Measurements from ENCODE around the gene SERHL2.

DNA sequence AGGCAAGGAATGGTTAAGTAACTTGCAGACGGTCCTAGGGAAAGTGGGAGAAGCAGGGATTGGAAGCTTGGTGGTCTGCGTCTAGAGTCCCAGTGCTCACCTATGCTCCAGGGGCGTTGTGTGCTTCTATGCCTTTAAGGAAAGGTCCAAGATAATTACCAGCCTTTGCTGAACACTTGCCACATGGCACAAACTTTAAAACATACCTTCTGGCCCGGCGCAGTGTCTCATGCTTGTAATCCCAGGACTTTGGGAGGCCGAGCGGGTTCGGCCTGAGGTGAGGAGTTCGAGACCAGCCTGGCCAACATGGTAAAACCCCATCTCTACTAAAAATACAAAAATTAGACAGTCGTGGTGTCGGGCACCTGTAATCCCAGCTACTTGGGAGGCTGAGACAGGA is 58.6 kb downstream of the SERHL2 start:
- TF ChIP-seq, protein P1, sequence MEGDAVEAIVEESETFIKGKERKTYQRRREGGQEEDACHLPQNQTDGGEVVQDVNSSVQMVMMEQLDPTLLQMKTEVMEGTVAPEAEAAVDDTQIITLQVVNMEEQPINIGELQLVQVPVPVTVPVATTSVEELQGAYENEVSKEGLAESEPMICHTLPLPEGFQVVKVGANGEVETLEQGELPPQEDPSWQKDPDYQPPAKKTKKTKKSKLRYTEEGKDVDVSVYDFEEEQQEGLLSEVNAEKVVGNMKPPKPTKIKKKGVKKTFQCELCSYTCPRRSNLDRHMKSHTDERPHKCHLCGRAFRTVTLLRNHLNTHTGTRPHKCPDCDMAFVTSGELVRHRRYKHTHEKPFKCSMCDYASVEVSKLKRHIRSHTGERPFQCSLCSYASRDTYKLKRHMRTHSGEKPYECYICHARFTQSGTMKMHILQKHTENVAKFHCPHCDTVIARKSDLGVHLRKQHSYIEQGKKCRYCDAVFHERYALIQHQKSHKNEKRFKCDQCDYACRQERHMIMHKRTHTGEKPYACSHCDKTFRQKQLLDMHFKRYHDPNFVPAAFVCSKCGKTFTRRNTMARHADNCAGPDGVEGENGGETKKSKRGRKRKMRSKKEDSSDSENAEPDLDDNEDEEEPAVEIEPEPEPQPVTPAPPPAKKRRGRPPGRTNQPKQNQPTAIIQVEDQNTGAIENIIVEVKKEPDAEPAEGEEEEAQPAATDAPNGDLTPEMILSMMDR (IDR thresholded peaks at IDR 0.05): no peak
- TF ChIP-seq POLR2A (IDR thresholded peaks at IDR 0.05): no peak

All from tibial nerve (tissue), 3 donors.